A549 (cell line): ENCODE results near the gene CRBN. TPM values are rescaled to one million over a fixed set of nuclear protein-coding genes. Genes with fewer than 3 reads are reported as not detected.

ENCODE experiments used
- ATAC-seq, 2 experiments: fragments of 200-7000 bp in 1 of 2; fragments of >200 bp in 1 of 2; cut with Nextera tagmentation in 1 of 2; cut with Tn5 transposase in 1 of 2; 3 replicates each; pipeline versions ENCODE4 v1.8.0 to v1.9.1; 2018 to 2020; ENCODE audit warnings: mild to moderate bottlenecking in 1 of 2, moderate library complexity in 1 of 2
- CTCF ChIA-PET: fragments of 300-600 bp; sonication (Branson Sonifier 250); formaldehyde crosslinking; extraction: SDS; loops from one replicate; lab custom pipeline; 2021; ENCODE audit warnings: antibody characterized with exemption, inconsistent platforms; lab: Yijun Ruan, JAX
- POLR2A ChIA-PET: fragments of 350-600 bp; formaldehyde crosslinking; extraction: SDS; loops from one replicate; lab custom pipeline; 2021; ENCODE audit warnings: antibody characterized with exemption, inconsistent platforms; lab: Yijun Ruan, JAX
- DNase-seq, 2 experiments: peaks; one replicate each; pipeline versions ENCODE4 v3.0.0 to v3.0.0-alpha.2; 2011 to 2016; ENCODE audit warnings: low read depth in 1 of 2, low spot score in 1 of 2
- FAIRE-seq: peaks from 2 replicates; lab custom pipeline; 2011; peaks lifted over from hg19 to GRCh38; lab: Jason Lieb, UNC
- H3K27ac ChIP-seq, 2 experiments: fragments of >200 bp; sonication (Bioruptor Twin); formaldehyde crosslinking; 3 replicates each; pipeline ENCODE4 v1.5.1; 2016 to 2017
- H3K4me1 ChIP-seq: fragments of >200 bp; sonication (Bioruptor Twin); formaldehyde crosslinking; 3 replicates; pipeline ENCODE4 v1.6.1; 2016
- H3K4me2 ChIP-seq: fragments of >200 bp; sonication (Bioruptor Twin); formaldehyde crosslinking; 3 replicates; pipeline ENCODE4 v1.6.1; 2016
- H3K4me3 ChIP-seq: fragments of >200 bp; sonication (Bioruptor Twin); formaldehyde crosslinking; 3 replicates; pipeline ENCODE4 v1.5.1; 2016
- H3K9me3 ChIP-seq: fragments of >200 bp; sonication (Bioruptor Twin); formaldehyde crosslinking; 3 replicates; pipeline ENCODE4 v1.6.1; 2016
- CEBPB ChIP-seq, 2 experiments: fragments of >200 bp in 1 of 2; sonication (Bioruptor Twin) in 1 of 2; formaldehyde crosslinking in 1 of 2; IDR thresholded peaks; 2 replicates each; pipeline ENCODE4 v1.6.1; 2012 to 2016
- CHD2 ChIP-seq: fragments of 150-350 bp; IDR thresholded peaks from 2 replicates; pipeline ENCODE4 v1.6.1; 2014; ENCODE audit warnings: low read length; ENCODE audit not compliant: partially characterized antibody
- FOSL2 ChIP-seq, 2 experiments: fragments of 450-650 bp in 1 of 2; fragments of >200 bp in 1 of 2; sonication (Bioruptor Twin) in 1 of 2; formaldehyde crosslinking; IDR thresholded peaks; 2 replicates each; pipeline versions ENCODE4 v1.5.0 to v1.6.1; 2016 to 2020; ENCODE audit warnings: mild to moderate bottlenecking in 1 of 2, moderate library complexity in 1 of 2
- HOXA7 ChIP-seq: fragments of 250-450 bp; sonication (Bioruptor Pico); IDR thresholded peaks from 2 replicates; pipeline ENCODE4 v1.5.0; 2020; ENCODE audit warnings: mild to moderate bottlenecking, moderate library complexity
- HOXB13 ChIP-seq: fragments of 250-450 bp; sonication (Bioruptor Pico); IDR thresholded peaks from 2 replicates; pipeline ENCODE4 v1.5.0; 2020; ENCODE audit warnings: low read depth, mild to moderate bottlenecking, moderate library complexity
- HOXB5 ChIP-seq: fragments of 250-450 bp; sonication (Bioruptor Pico); IDR thresholded peaks from 2 replicates; pipeline ENCODE4 v1.5.0; 2020; ENCODE audit warnings: mild to moderate bottlenecking, moderate library complexity
- KDM1A ChIP-seq: fragments of 200-600 bp; sonication (generic); IDR thresholded peaks from 2 replicates; pipeline ENCODE4 v1.6.1; 2016; ENCODE audit warnings: low read depth, mild to moderate bottlenecking
- KDM5A ChIP-seq: fragments of 200-600 bp; sonication (generic); IDR thresholded peaks from 2 replicates; pipeline ENCODE4 v1.6.1; 2016; ENCODE audit warnings: antibody characterized with exemption, mild to moderate bottlenecking
- POLR2A ChIP-seq: IDR thresholded peaks from 2 replicates; pipeline ENCODE4 v1.6.1; 2012; ENCODE audit warnings: mild to moderate bottlenecking, low read length
- RAD21 ChIP-seq, 2 experiments: fragments of >200 bp in 1 of 2; sonication (Bioruptor Twin) in 1 of 2; formaldehyde crosslinking in 1 of 2; IDR thresholded peaks in 1 of 2; conservative IDR thresholded peaks in 1 of 2; 2 replicates in 1 of 2; 3 replicates in 1 of 2; pipeline ENCODE4 v1.6.1; 2012 to 2018; ENCODE audit warnings: inconsistent platforms in 1 of 2
- SMC3 ChIP-seq: fragments of >200 bp; sonication (Bioruptor Twin); formaldehyde crosslinking; IDR thresholded peaks from 3 replicates; pipeline ENCODE4 v1.6.1; 2018; ENCODE audit warnings: inconsistent platforms
- TP53 ChIP-seq: fragments of 250-450 bp; sonication (Bioruptor Pico); IDR thresholded peaks from 2 replicates; pipeline ENCODE4 v1.5.0; 2021; ENCODE audit warnings: mild to moderate bottlenecking, moderate library complexity
- ZSCAN20 ChIP-seq: fragments of 250-450 bp; sonication (Bioruptor Pico); IDR thresholded peaks from 2 replicates; pipeline ENCODE4 v1.8.0; 2022; ENCODE audit warnings: mild to moderate bottlenecking, moderate library complexity
- WGBS: methylation state at CpG from one replicate; pipeline ENCODE4 v1.1.6; 2017; ENCODE audit errors: missing lambda C conversion rate; 5-methylcytosine and 5-hydroxymethylcytosine counted together
- polyA plus RNA-seq, 4 experiments: library from polyadenylated mRNA; depleted of rRNA in 3 of 4; stranded (reverse); fragments of >200 nt; fragmentation: RNase III in 1 of 4; extraction: RNeasy Plus Mini Kit Qiagen cat#74134 plus additional on column Dnase treatment in 1 of 4; gene quantifications; 2 replicates in 3 of 4; 3 replicates in 1 of 4; pipeline ENCODE4 v1.2.3, GENCODE V29; 2011 to 2017
- TF ChIP-seq, protein P1 (sequence below): IDR thresholded peaks from 2 replicates; pipeline ENCODE4 v1.6.1; 2012
- TF ChIP-seq, protein P2 (sequence below): fragments of 250-450 bp; sonication (Bioruptor Pico); IDR thresholded peaks from 2 replicates; pipeline ENCODE4 v1.5.0; 2020; ENCODE audit warnings: low read depth, mild to moderate bottlenecking, moderate library complexity
- TF ChIP-seq, protein P3 (sequence below): fragments of >200 bp; sonication (Bioruptor Twin); formaldehyde crosslinking; IDR thresholded peaks from 2 replicates; pipeline ENCODE4 v1.6.1; 2016
- TF ChIP-seq, protein P4 (sequence below): fragments of 150-350 bp; IDR thresholded peaks from 2 replicates; pipeline ENCODE4 v1.6.1; 2014; ENCODE audit warnings: low read depth, mild to moderate bottlenecking, low read length
- TF ChIP-seq, protein P5 (sequence below): fragments of 200-600 bp; sonication (generic); IDR thresholded peaks from 2 replicates; pipeline ENCODE4 v1.6.1; 2016; ENCODE audit warnings: antibody characterized with exemption, mild to moderate bottlenecking, moderate library complexity
- TF ChIP-seq, protein P6 (sequence below): fragments of >200 bp; sonication (Bioruptor Twin); formaldehyde crosslinking; IDR thresholded peaks from 3 replicates; pipeline ENCODE4 v1.5.1; 2016

Gene CRBN
- polyA plus RNA-seq, 2 of the 4 experiments (the other 2 are of a cell fraction) = 21.8 to 41.0 TPM

DNA sequence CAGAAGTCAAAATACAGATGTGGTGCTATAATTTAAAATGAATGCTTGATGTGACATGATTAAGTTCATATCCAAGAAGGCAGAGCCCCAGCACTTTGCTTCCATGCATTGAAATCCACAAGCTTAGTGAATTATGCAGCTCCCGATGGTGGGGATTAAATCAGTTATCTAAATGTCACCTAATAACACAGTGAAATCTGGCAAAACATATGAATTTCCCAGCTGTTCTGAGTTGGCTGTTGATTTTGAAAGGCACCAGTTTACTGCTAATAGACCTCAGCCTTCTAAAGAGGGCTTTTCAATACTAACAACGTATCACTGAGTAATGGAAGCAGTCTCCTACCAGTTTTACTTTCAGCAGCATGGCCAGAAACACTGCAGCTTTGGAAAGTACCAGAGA is 19.8 kb upstream of the CRBN start:
- WGBS = 0% methylated on average over 2 of the region's 2 CpGs
- Histone ChIP-seq H3K4me2 (no peak overlapping the region), H3K4me3 (no peak overlapping the region), H3K27ac (no peak overlapping the region), H3K4me1 (no peaks in the 10 kb centered on the region), H3K9me3 (no peaks in the 10 kb centered on the region)
- no peak for ATAC-seq
- ChIA-PET POLR2A (no interaction called here), CTCF (interaction anchor here (1.2 to 4.3 kb wide), 4 partner anchors 17 to 1091 kb away, joined by 3 to 27 read pairs (median 11); no protein-coding TSS in a partner anchor)
- FAIRE-seq = no peak
- DNase-seq = no peak
- TF ChIP-seq KDM5A (no peak), SMC3 (no peak), CEBPB (IDR thresholded peaks at IDR 0.05) (no peak), TP53 (CRISPR knock-in tag) (no peak), HOXA7 (no peak), FOSL2 (IDR thresholded peaks at IDR 0.05) (no peak), FOSL2 (CRISPR knock-in tag; IDR thresholded peaks at IDR 0.05) (no peak), ZSCAN20 (CRISPR knock-in tag) (no peak), KDM1A (no peak), HOXB13 (CRISPR knock-in tag) (no peak)
- TF ChIP-seq, protein P1, sequence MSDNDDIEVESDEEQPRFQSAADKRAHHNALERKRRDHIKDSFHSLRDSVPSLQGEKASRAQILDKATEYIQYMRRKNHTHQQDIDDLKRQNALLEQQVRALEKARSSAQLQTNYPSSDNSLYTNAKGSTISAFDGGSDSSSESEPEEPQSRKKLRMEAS = no peak
- TF ChIP-seq, protein P2, sequence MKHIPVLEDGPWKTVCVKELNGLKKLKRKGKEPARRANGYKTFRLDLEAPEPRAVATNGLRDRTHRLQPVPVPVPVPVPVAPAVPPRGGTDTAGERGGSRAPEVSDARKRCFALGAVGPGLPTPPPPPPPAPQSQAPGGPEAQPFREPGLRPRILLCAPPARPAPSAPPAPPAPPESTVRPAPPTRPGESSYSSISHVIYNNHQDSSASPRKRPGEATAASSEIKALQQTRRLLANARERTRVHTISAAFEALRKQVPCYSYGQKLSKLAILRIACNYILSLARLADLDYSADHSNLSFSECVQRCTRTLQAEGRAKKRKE = no peak
- TF ChIP-seq, protein P3, sequence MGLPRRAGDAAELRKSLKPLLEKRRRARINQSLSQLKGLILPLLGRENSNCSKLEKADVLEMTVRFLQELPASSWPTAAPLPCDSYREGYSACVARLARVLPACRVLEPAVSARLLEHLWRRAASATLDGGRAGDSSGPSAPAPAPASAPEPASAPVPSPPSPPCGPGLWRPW = no peak
- TF ChIP-seq, protein P4, sequence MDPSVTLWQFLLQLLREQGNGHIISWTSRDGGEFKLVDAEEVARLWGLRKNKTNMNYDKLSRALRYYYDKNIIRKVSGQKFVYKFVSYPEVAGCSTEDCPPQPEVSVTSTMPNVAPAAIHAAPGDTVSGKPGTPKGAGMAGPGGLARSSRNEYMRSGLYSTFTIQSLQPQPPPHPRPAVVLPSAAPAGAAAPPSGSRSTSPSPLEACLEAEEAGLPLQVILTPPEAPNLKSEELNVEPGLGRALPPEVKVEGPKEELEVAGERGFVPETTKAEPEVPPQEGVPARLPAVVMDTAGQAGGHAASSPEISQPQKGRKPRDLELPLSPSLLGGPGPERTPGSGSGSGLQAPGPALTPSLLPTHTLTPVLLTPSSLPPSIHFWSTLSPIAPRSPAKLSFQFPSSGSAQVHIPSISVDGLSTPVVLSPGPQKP = no peak
- TF ChIP-seq, protein P5, sequence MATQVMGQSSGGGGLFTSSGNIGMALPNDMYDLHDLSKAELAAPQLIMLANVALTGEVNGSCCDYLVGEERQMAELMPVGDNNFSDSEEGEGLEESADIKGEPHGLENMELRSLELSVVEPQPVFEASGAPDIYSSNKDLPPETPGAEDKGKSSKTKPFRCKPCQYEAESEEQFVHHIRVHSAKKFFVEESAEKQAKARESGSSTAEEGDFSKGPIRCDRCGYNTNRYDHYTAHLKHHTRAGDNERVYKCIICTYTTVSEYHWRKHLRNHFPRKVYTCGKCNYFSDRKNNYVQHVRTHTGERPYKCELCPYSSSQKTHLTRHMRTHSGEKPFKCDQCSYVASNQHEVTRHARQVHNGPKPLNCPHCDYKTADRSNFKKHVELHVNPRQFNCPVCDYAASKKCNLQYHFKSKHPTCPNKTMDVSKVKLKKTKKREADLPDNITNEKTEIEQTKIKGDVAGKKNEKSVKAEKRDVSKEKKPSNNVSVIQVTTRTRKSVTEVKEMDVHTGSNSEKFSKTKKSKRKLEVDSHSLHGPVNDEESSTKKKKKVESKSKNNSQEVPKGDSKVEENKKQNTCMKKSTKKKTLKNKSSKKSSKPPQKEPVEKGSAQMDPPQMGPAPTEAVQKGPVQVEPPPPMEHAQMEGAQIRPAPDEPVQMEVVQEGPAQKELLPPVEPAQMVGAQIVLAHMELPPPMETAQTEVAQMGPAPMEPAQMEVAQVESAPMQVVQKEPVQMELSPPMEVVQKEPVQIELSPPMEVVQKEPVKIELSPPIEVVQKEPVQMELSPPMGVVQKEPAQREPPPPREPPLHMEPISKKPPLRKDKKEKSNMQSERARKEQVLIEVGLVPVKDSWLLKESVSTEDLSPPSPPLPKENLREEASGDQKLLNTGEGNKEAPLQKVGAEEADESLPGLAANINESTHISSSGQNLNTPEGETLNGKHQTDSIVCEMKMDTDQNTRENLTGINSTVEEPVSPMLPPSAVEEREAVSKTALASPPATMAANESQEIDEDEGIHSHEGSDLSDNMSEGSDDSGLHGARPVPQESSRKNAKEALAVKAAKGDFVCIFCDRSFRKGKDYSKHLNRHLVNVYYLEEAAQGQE = no peak

DNA sequence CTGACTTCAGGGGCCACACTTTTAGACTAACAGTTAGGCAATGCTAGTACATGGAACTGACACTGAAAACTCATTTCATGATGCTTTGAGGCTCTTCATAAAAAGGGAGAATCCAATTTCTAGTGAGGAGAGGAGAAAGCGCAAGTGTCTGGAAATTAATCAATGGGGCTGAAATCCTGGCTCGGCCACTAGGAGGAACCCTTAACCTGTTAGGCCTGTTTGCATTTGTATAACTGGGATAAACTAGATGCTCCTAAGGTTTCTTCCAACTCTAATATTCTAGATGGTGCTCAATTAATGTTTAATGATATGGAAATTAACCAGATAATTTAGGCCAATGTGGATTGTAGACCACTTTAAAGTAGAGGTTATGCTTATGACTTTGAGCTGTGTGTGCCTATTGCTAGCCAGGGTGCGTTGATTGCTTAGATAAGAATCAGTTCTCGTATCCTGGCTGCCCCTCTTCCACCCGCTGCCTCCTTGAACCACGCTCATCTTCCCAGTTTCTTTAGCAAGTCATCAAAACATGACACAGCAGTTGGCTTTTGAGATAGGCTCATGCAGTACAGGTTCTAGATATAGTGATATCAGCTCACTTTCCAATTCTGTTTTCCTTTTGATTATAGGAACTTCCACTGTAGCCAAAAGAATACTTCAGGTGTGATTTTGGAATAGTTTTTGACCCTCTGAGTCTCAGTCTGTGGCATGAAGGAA is 16.8 kb upstream of the CRBN start:
- Histone ChIP-seq H3K27ac (no peak overlapping the region), H3K4me2 (no peak overlapping the region), H3K4me1 (no peaks in the 10 kb centered on the region), H3K4me3 (no peak overlapping the region), H3K9me3 (no peaks in the 10 kb centered on the region)
- POLR2A ChIA-PET = no interaction called here
- CTCF ChIA-PET = interaction anchor here (0.8 kb wide), 1 partner anchor 1093 kb away, joined by 3 read pairs; no protein-coding TSS in a partner anchor
- 45% methylated on average over 6 of the region's 6 CpGs for WGBS
- no peak for TF ChIP-seq POLR2A
- TF ChIP-seq HOXB5 (CRISPR knock-in tag) = no peak
- 0 out of 3 replicates have a peak, but pooled peaks have one; percentile 25 for TF ChIP-seq SMC3
- TF ChIP-seq, protein P6, sequence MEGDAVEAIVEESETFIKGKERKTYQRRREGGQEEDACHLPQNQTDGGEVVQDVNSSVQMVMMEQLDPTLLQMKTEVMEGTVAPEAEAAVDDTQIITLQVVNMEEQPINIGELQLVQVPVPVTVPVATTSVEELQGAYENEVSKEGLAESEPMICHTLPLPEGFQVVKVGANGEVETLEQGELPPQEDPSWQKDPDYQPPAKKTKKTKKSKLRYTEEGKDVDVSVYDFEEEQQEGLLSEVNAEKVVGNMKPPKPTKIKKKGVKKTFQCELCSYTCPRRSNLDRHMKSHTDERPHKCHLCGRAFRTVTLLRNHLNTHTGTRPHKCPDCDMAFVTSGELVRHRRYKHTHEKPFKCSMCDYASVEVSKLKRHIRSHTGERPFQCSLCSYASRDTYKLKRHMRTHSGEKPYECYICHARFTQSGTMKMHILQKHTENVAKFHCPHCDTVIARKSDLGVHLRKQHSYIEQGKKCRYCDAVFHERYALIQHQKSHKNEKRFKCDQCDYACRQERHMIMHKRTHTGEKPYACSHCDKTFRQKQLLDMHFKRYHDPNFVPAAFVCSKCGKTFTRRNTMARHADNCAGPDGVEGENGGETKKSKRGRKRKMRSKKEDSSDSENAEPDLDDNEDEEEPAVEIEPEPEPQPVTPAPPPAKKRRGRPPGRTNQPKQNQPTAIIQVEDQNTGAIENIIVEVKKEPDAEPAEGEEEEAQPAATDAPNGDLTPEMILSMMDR = peak; percentile 38; the same call in 2 of the 3 replicates
- TF ChIP-seq CHD2 = no peak
- peak; percentile 31 to 67; a peak in 3 of 5 replicates for TF ChIP-seq RAD21 (conservative IDR thresholded peaks at IDR 0.05 in 1 of 2, IDR thresholded peaks at IDR 0.05 in 1 of 2)
- FAIRE-seq = no peak
- peak; percentile 13 to 22 for DNase-seq
- ATAC-seq = peak in 1 of 2 experiments; percentile 75; a peak in 4 of 6 replicates
